Osteocyte (in vitro differentiated cells): ENCODE results near the gene PRKAR1B. TPM values are rescaled to one million over a fixed set of nuclear protein-coding genes. Genes with fewer than 3 reads are reported as not detected.

Experiments
- DNase-seq: peaks from one replicate; pipeline ENCODE4 v3.0.0; 2021; ENCODE audit warnings: mixed read lengths; ENCODE audit not compliant: unreplicated experiment; ENCODE audit errors: extremely low spot score
- H3K27ac Mint-ChIP-seq: one replicate; pipeline ENCODE4 v1.8.0; 2021; ENCODE audit warnings: mild to moderate bottlenecking, mixed read lengths; ENCODE audit not compliant: unreplicated experiment
- H3K27me3 Mint-ChIP-seq: one replicate; pipeline ENCODE4 v1.8.0; 2021; ENCODE audit warnings: mixed read lengths; ENCODE audit not compliant: unreplicated experiment
- H3K36me3 Mint-ChIP-seq: one replicate; pipeline ENCODE4 v1.8.0; 2021; ENCODE audit warnings: mixed read lengths; ENCODE audit not compliant: unreplicated experiment
- H3K4me1 Mint-ChIP-seq: one replicate; pipeline ENCODE4 v1.8.0; 2021; ENCODE audit warnings: mixed read lengths; ENCODE audit not compliant: unreplicated experiment
- H3K4me3 Mint-ChIP-seq: one replicate; pipeline ENCODE4 v1.8.0; 2021; ENCODE audit warnings: mild to moderate bottlenecking, moderate library complexity, mixed read lengths; ENCODE audit not compliant: unreplicated experiment
- H3K9me3 Mint-ChIP-seq: one replicate; pipeline ENCODE4 v1.8.0; 2021; ENCODE audit warnings: mixed read lengths; ENCODE audit not compliant: unreplicated experiment
- CTCF ChIP-seq: fragments of 200-600 bp; sonication (generic); IDR thresholded peaks from 2 replicates; pipeline ENCODE4 v1.5.0; 2021; ENCODE audit warnings: antibody characterized with exemption, mild to moderate bottlenecking, moderate library complexity
- total RNA-seq: library from RNA; stranded (reverse); gene quantifications from 2 replicates; pipeline ENCODE4 v1.2.1, GENCODE V29; 2021

Gene PRKAR1B
- total RNA-seq, 1 donor from 2014 or later: 12.0 TPM

GRCh38 chr7:749140-749551 lies 22.1 kb upstream of the PRKAR1B start:
- Mint-ChIP-seq H3K36me3 (peaks cover 9% of the 10 kb centered on the region), H3K9me3 (no peaks in the 10 kb centered on the region), H3K4me1 (no peaks in the 10 kb centered on the region), H3K27ac (no peak overlapping the region), H3K4me3 (no peak overlapping the region), H3K27me3 (no peaks in the 10 kb centered on the region)
- no peak for TF ChIP-seq CTCF
- DNase-seq: no peak

- H3K27ac Mint-ChIP-seq: no peak overlapping the region
- no peak overlapping the region for H3K4me3 Mint-ChIP-seq
- no peak for DNase-seq
- H3K4me1 Mint-ChIP-seq: no peaks in the 10 kb centered on the region
- peaks cover 6% of the 10 kb centered on the region for H3K36me3 Mint-ChIP-seq
- H3K9me3 Mint-ChIP-seq: no peaks in the 10 kb centered on the region
- H3K27me3 Mint-ChIP-seq: no peaks in the 10 kb centered on the region
- no peak for TF ChIP-seq CTCF
These were observed 21.4 kb upstream of the PRKAR1B start for GRCh38 chr7:748446-748845.

- no peak overlapping the region for H3K4me3 Mint-ChIP-seq
- no peaks in the 10 kb centered on the region for H3K4me1 Mint-ChIP-seq
- no peaks in the 10 kb centered on the region for H3K9me3 Mint-ChIP-seq
- no peak overlapping the region for H3K27ac Mint-ChIP-seq
- no peak for DNase-seq
- peaks cover 8% of the 10 kb centered on the region for H3K36me3 Mint-ChIP-seq
- no peak for TF ChIP-seq CTCF
- no peaks in the 10 kb centered on the region for H3K27me3 Mint-ChIP-seq
These were observed 20.1 kb upstream of the PRKAR1B start for GRCh38 chr7:747186-747585.

- Mint-ChIP-seq H3K27ac (no peak overlapping the region), H3K9me3 (no peaks in the 10 kb centered on the region), H3K27me3 (no peaks in the 10 kb centered on the region), H3K4me3 (no peak overlapping the region), H3K36me3 (peaks cover 9% of the 10 kb centered on the region), H3K4me1 (no peaks in the 10 kb centered on the region)
- no peak for TF ChIP-seq CTCF
- DNase-seq: no peak
These were observed 19.3 kb upstream of the PRKAR1B start for GRCh38 chr7:746155-747061.

GRCh38 chr7:745431-746154 lies 18.5 kb upstream of the PRKAR1B start:
- Mint-ChIP-seq H3K9me3 (no peaks in the 10 kb centered on the region), H3K36me3 (peaks cover 11% of the 10 kb centered on the region), H3K4me1 (no peaks in the 10 kb centered on the region), H3K27me3 (no peaks in the 10 kb centered on the region), H3K4me3 (no peak overlapping the region), H3K27ac (no peak overlapping the region)
- no peak for DNase-seq
- TF ChIP-seq CTCF: no peak
